Esophagus (tissue), 2 donors: ENCODE measurements around the gene WDR7. TPM values are rescaled to one million over a fixed set of nuclear protein-coding genes. Genes with fewer than 3 reads are reported as not detected.

Source experiments
- H3K27ac ChIP-seq, 2 donors: one replicate each; pipeline ENCODE4 v1.5.1; 2013; ENCODE audit warnings: low read depth in 2 of 2, mild to moderate bottlenecking in 2 of 2, inconsistent platforms in 1 of 2, low read length in 1 of 2, moderate library complexity in 1 of 2
- H3K27me3 ChIP-seq, 2 donors: one replicate each; pipeline ENCODE4 v1.6.1; 2013; ENCODE audit warnings: low read length in 2 of 2, control low read depth in 1 of 2, mild to moderate bottlenecking in 1 of 2; ENCODE audit not compliant: insufficient read depth in 2 of 2, control insufficient read depth in 1 of 2
- H3K36me3 ChIP-seq, 2 donors: one replicate each; pipeline ENCODE4 v1.6.1; 2013; ENCODE audit warnings: low read length in 1 of 2; ENCODE audit not compliant: control insufficient read depth in 2 of 2, insufficient read depth in 2 of 2
- H3K4me1 ChIP-seq, 2 donors: one replicate each; pipeline ENCODE4 v1.6.1; 2013; ENCODE audit warnings: low read length in 1 of 2; ENCODE audit not compliant: control insufficient read depth in 2 of 2, insufficient read depth in 2 of 2
- H3K4me3 ChIP-seq, 2 donors: one replicate each; pipeline ENCODE4 v1.5.1; 2013; ENCODE audit warnings: low read length in 2 of 2, mild to moderate bottlenecking in 2 of 2, low read depth in 1 of 2, moderate library complexity in 1 of 2
- H3K9me3 ChIP-seq, 2 donors: one replicate each; pipeline ENCODE4 v1.6.1; 2013; ENCODE audit warnings: mild to moderate bottlenecking in 2 of 2, low read depth in 1 of 2, low read length in 1 of 2, moderate library complexity in 1 of 2; ENCODE audit not compliant: control insufficient read depth in 2 of 2, insufficient read depth in 1 of 2
- WGBS, 2 donors: extraction: QIAGEN DNeasy Blood & Tissue Kit; methylation state at CpG; one replicate each; pipeline ENCODE4 v1.1.7; 2013; 5-methylcytosine and 5-hydroxymethylcytosine counted together
- polyA plus RNA-seq, 2 donors: library from polyadenylated mRNA; stranded (reverse); fragments of 200-250 nt; gene quantifications; one replicate each; pipeline ENCODE4 v1.2.3, GENCODE V29; 2013
- donor health status: healthy with polysubstance abuse.
- donor health status: Bipolar disorder and iron deficiency.

The WDR7 gene
- polyA plus RNA-seq, 2 donors = 2.2 to 2.8 TPM

DNA sequence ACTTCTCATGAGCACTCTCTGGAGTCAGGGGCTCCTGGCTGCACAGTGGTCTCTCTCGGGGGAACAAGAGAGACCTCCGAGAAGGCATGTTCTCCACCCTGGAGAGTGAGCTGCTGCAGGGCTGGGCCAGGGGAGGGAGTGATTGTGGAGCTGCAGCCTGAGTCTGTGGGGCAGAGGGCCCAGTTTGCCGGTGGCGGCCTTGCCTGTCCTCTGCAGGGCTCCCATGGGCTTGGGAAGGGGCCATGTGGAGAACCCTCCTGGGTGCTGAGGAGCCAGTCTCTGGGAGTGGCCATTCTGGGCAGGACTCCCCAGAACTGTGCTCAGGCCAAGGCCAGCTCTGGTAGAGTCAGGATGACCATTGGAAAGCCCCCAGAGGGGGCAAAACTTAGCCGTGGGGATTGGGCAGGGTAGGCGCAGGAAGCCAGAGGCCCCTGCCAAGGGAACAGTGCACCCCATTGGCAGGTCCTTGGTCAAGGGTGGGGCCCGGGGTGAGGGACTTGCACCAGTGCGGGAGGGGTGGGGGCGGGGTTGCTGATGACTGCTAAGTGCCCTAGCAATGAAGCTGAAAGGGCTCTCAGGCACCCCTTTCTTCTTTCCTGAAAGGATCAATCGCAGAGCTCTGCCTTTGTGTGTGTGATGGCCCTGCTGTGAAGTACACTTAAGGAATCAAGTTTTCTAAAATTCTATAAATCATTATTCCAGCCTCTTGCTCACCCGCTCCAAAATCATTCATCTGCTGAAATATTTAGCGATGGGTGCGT lies 426.0 kb downstream of the WDR7 start:
- WGBS, 2 donors = 75 to 80% methylated on average over 13 of the region's 13 CpGs
- Histone ChIP-seq H3K4me1 (no peaks in the 10 kb centered on the region), H3K27ac (no peak overlapping the region), H3K9me3 (peaks cover 0 to 2% of the 10 kb centered on the region in 2 donors), H3K4me3 (no peak overlapping the region), H3K27me3 (no peaks in the 10 kb centered on the region), H3K36me3 (no peaks in the 10 kb centered on the region)

DNA sequence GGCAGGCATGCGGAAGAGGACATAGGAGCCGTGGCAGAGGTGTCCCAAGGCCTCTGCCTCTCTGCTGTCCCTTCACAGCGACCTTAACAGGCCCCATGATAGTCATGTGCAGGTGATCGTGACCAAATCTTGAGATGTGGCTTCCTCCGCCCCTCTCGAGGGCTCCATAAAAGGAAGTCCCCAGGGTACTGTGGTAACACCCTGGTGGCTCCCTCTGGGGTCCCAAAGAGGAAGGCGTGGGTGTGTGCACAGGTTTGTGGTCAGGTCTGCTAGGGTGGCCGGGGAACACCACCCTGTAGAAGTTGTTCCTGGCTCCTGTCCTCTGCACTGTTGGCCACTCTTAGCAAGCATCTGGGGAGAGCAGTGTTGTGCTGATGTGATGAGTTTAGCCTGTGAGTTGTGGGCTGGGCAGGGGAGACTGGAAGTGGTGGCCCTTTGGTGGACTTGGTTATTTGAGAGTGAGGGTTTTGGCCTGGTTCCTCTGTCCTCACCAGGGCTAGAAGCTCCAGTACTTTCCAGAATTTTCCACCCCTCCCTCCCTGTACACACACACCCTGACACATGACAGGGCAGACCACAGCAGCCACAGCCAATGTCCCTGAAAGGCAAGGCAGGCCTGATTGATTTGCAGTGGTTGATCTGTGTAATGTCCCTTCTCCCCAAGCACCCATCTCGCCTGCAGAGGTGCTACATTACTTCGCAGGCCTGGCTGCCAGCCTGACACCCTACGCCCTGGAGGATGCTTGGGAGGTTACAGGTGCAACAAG lies 426.8 kb downstream of the WDR7 start:
- 71 to 76% methylated on average over 11 of the region's 11 CpGs for WGBS, 2 donors
- H3K36me3 ChIP-seq = no peaks in the 10 kb centered on the region
- H3K4me3 ChIP-seq = no peak overlapping the region
- no peaks in the 10 kb centered on the region for H3K4me1 ChIP-seq
- no peaks in the 10 kb centered on the region for H3K27me3 ChIP-seq
- H3K9me3 ChIP-seq = peaks cover 0 to 2% of the 10 kb centered on the region in 2 donors
- no peak overlapping the region for H3K27ac ChIP-seq

DNA sequence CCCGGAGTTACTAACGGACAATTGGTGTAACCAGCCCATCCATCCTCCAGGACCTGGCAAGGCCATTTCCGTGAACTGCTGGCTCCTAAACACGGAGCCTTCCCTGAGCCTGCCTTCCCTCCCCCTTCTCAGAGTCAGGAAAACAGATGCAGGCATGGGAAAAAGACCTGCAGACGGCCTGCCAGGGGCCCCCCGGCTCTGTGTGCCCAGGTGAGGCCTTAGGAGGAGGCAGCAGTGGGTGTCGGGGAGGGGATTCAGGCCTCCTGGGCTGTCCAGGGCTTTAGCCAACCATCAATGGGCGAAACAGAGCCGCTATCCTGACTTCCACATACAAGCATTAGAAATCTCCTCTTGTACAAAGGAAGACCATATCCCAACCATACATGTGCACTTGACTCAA lies 427.5 kb downstream of the WDR7 start:
- no peak overlapping the region for H3K27ac ChIP-seq
- no peaks in the 10 kb centered on the region for H3K36me3 ChIP-seq
- WGBS, 2 donors = 79 to 82% methylated on average over 9 of the region's 9 CpGs
- H3K4me3 ChIP-seq = no peak overlapping the region
- H3K4me1 ChIP-seq = no peaks in the 10 kb centered on the region
- H3K27me3 ChIP-seq = no peaks in the 10 kb centered on the region
- peaks cover 0 to 2% of the 10 kb centered on the region in 2 donors for H3K9me3 ChIP-seq

DNA sequence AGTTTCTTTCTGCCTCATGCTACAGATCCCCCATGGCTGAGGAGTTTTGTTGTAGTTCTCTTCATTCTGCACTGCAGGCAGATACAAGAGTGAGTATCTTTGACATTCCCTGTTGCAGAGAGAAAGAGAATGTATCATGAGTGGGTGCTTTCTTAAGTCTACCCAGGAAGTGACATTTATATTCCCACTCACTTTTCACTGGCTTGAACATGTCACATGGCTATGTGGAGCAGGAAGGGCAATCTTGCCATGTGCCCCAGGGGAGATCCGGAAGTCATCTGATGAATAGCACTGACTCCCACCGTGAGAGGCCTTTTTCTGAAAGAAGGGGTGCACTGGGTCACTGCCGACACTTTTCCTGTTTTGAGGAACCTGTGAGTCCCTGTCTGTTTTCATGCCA lies 429.3 kb downstream of the WDR7 start:
- Histone ChIP-seq H3K27ac (no peak overlapping the region), H3K4me3 (no peak overlapping the region), H3K4me1 (no peaks in the 10 kb centered on the region), H3K27me3 (no peaks in the 10 kb centered on the region), H3K9me3 (peaks cover 0 to 5% of the 10 kb centered on the region in 2 donors), H3K36me3 (no peaks in the 10 kb centered on the region)
- WGBS, 2 donors = 82 to 85% methylated on average over 3 of the region's 3 CpGs

DNA sequence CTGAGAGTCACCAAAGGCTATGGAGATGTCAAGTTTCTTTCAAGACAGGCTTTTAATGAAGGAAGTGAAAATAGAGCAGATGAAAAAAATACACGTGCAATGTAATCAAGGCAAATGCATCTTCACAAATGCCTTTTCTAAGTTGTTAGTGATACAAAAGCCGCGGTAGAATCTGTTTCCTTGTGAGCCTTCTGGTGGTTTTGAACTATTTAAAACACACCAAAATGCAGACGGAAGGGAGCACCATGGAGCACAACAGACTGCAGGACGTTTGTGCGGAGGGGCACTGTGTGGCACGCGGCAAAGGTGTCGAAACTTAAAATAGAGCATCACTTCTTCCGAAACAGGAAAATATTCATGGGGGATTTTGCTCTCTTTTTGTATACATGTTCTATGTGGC lies 430.7 kb downstream of the WDR7 start:
- Histone ChIP-seq H3K4me3 (no peak overlapping the region), H3K9me3 (peaks cover 0 to 3% of the 10 kb centered on the region in 2 donors), H3K4me1 (no peaks in the 10 kb centered on the region), H3K27me3 (no peaks in the 10 kb centered on the region), H3K27ac (no peak overlapping the region), H3K36me3 (no peaks in the 10 kb centered on the region)
- WGBS, 2 donors = 87 to 88% methylated on average over 10 of the region's 10 CpGs

DNA sequence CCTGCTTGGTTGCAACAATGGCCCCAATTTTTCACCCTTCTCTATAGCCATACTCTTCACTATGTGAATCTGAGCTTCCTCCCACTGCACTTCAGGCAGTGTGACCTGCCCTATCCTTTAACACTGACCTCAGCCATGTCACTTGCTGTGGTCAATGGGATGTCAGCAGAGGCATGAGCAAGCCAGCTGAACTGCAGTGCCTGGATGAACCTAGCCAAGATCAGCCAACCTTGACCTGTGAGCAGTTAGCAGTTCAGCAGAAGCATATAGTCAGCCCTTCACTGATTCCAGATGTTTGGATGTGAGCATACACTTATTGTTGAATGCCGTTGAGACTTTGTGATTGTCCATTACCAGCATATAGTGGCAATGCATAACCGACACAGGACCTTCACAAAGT lies 432.3 kb downstream of the WDR7 start:
- Histone ChIP-seq H3K27me3 (no peaks in the 10 kb centered on the region), H3K27ac (no peak overlapping the region), H3K9me3 (peaks cover 0 to 3% of the 10 kb centered on the region in 2 donors), H3K36me3 (no peaks in the 10 kb centered on the region), H3K4me3 (no peak overlapping the region), H3K4me1 (no peaks in the 10 kb centered on the region)
- WGBS, 2 donors = 92 to 93% methylated on average over 2 of the region's 2 CpGs

DNA sequence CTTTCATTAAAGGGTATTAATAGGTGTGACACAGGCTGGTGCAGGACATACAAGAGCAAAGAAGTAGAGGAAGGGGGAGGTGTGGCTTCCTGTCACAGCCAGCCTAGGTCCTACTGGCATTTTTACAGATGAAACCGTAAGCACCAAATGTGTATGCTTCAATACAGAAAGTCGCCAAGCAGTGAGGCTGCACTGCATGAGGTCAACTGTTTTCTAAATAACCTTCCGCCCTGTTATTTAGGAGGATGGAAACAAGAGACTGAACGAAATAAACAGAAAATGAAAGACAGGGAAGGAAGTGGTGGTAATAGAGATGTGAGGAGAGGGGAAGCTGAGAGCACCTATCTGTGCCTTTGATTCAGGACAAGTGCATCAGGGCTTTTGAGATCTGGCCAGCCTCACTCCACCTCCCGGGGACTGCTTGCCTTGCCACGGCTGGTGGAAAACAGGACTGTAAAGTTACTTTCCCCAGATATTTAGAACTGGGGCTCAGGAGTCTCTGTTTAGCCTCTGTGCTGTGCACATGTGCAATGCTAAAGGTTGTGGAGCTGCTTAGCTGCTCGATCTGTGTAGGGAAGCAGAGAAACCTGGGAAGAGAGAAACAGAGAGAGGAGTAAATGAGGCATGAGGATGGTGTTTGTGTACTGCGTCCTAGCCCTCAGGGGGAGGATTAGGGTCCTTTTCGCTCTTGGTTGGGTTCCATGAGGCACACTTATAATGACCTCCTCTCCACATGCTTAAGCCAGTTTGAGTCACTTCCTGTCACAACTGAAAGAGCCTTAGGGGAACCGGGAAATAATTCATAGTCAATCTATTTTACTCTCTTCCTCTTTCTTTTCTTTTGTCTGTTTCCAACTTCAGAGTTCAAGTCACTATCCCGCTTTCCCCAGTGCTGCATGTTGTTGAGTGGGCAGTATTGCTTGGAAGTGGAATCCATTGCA lies 433.4 kb downstream of the WDR7 start:
- Histone ChIP-seq H3K27ac (no peak overlapping the region), H3K27me3 (no peaks in the 10 kb centered on the region), H3K9me3 (peaks cover 0 to 3% of the 10 kb centered on the region in 2 donors), H3K4me1 (no peaks in the 10 kb centered on the region), H3K4me3 (no peak overlapping the region), H3K36me3 (no peaks in the 10 kb centered on the region)
- WGBS, 2 donors = 53 to 65% methylated on average over 11 of the region's 11 CpGs

DNA sequence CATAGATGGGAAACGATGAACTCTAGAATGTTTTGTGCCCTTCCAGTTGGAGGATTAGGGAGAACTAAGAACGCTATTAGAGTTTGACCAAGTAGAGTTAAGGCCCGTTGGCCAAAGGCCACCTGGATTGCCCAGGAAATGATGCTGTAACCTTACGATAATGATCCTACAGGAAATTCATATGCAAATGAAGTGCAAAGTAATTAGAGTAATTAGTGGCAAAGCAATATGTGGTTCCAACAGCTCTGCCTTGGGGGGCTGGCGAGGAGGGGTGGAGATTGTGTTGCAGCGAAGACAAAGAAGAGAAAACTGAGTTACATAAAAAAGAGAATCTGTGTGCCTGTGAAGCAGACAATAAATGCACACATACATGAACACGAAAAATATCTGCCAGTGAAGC lies 434.2 kb downstream of the WDR7 start:
- no peaks in the 10 kb centered on the region for H3K27me3 ChIP-seq
- H3K9me3 ChIP-seq = peaks cover 0 to 3% of the 10 kb centered on the region in 2 donors
- no peaks in the 10 kb centered on the region for H3K36me3 ChIP-seq
- no peak overlapping the region for H3K27ac ChIP-seq
- H3K4me1 ChIP-seq = no peaks in the 10 kb centered on the region
- H3K4me3 ChIP-seq = no peak overlapping the region
- 79% methylated on average over 7 of the region's 7 CpGs for WGBS, 2 donors

DNA sequence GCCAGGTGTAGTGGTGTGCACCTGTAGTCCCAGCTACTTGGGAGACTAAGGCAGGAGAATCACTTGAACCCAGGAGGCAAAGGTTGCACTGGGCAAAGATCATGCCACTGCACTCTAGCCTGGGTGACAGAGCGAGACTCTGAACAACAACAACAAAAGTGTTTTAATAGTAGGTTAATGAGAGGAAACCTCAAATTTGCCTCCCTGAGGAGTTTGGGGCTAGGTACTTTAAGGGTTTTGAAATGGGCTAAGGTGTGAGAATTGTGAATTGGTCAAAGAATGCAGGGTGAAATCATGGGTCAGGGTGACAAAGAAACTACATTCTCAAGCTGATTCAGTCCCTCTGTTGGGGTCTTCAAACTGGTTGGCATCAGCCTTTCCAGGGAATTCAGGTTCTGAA lies 435.0 kb downstream of the WDR7 start:
- H3K9me3 ChIP-seq = peaks cover 0 to 3% of the 10 kb centered on the region in 2 donors
- H3K4me3 ChIP-seq = no peak overlapping the region
- H3K27ac ChIP-seq = no peak overlapping the region
- no peaks in the 10 kb centered on the region for H3K36me3 ChIP-seq
- WGBS, 2 donors = 85 to 88% methylated on average over 1 of the region's 1 CpG
- H3K27me3 ChIP-seq = no peaks in the 10 kb centered on the region
- no peaks in the 10 kb centered on the region for H3K4me1 ChIP-seq
